Trophoblast cell (in vitro differentiated cells and primary cell): Measurements from ENCODE around the gene MARCHF10.

Source experiments
- DNase-seq, 2 donors: peaks; one replicate each; pipeline ENCODE4 v3.0.0-alpha.2; 2016
- H2AFZ ChIP-seq: 2 replicates; pipeline ENCODE4 v1.6.1; 2013; ENCODE audit warnings: low read length, moderate library complexity, mild to moderate bottlenecking; ENCODE audit not compliant: insufficient read depth, poor library complexity
- H2AK5ac ChIP-seq: 2 replicates; pipeline ENCODE4 v1.6.1; 2013; ENCODE audit warnings: mild to moderate bottlenecking, low read length
- H2BK120ac ChIP-seq: 2 replicates; pipeline ENCODE4 v1.6.1; 2013; ENCODE audit warnings: low read length, mild to moderate bottlenecking, moderate library complexity; ENCODE audit not compliant: insufficient read depth, poor library complexity
- H2BK12ac ChIP-seq: 2 replicates; pipeline ENCODE4 v1.6.1; 2013; ENCODE audit warnings: mild to moderate bottlenecking, low read length, moderate library complexity
- H2BK5ac ChIP-seq: 2 replicates; pipeline ENCODE4 v1.6.1; 2013; ENCODE audit warnings: low read length, low read depth, moderate library complexity, mild to moderate bottlenecking; ENCODE audit not compliant: poor library complexity
- H3K14ac ChIP-seq: 2 replicates; pipeline ENCODE4 v1.6.1; 2013; ENCODE audit warnings: mild to moderate bottlenecking, low read length
- H3K18ac ChIP-seq: 2 replicates; pipeline ENCODE4 v1.6.1; 2013; ENCODE audit warnings: mild to moderate bottlenecking, low read length
- H3K23ac ChIP-seq: 2 replicates; pipeline ENCODE4 v1.6.1; 2013; ENCODE audit warnings: low read length
- H3K27ac ChIP-seq: 2 replicates; pipeline ENCODE4 v1.5.1; 2013; ENCODE audit warnings: low read depth, mild to moderate bottlenecking, inconsistent platforms, low read length, moderate library complexity
- H3K27me3 ChIP-seq: 2 replicates; pipeline ENCODE4 v1.6.1; 2013; ENCODE audit warnings: inconsistent platforms, mild to moderate bottlenecking, low read length, moderate library complexity; ENCODE audit not compliant: insufficient read depth
- H3K36me3 ChIP-seq, 2 experiments: 1 replicate in 1 of 2; 2 replicates in 1 of 2; pipeline ENCODE4 v1.6.1; 2013; ENCODE audit warnings: low read length in 2 of 2, mild to moderate bottlenecking in 2 of 2, moderate library complexity in 1 of 2; ENCODE audit not compliant: insufficient read depth in 2 of 2, control insufficient read depth in 1 of 2
- H3K4ac ChIP-seq: 2 replicates; pipeline ENCODE4 v1.6.1; 2013; ENCODE audit warnings: low read depth, mild to moderate bottlenecking, low read length, moderate library complexity
- H3K4me1 ChIP-seq, 2 experiments: 1 replicate in 1 of 2; 2 replicates in 1 of 2; pipeline ENCODE4 v1.6.1; 2013; ENCODE audit warnings: low read length in 2 of 2, mild to moderate bottlenecking in 2 of 2, moderate library complexity in 1 of 2; ENCODE audit not compliant: insufficient read depth in 2 of 2, control insufficient read depth in 1 of 2
- H3K4me2 ChIP-seq: 2 replicates; pipeline ENCODE4 v1.6.1; 2013; ENCODE audit warnings: inconsistent platforms, mild to moderate bottlenecking, low read length, moderate library complexity
- H3K4me3 ChIP-seq: 2 replicates; pipeline ENCODE4 v1.5.1; 2013; ENCODE audit warnings: mild to moderate bottlenecking, low read depth, low read length, inconsistent platforms
- H3K79me1 ChIP-seq: one replicate; pipeline ENCODE4 v1.6.1; 2013; ENCODE audit warnings: low read length
- H3K79me2 ChIP-seq: 2 replicates; pipeline ENCODE4 v1.6.1; 2013; ENCODE audit warnings: low read length, mild to moderate bottlenecking; ENCODE audit not compliant: control insufficient read depth, insufficient read depth, poor library complexity
- H3K9ac ChIP-seq: 2 replicates; pipeline ENCODE4 v1.6.1; 2013; ENCODE audit warnings: mild to moderate bottlenecking, low read length
- H3K9me3 ChIP-seq: 2 replicates; pipeline ENCODE4 v1.6.1; 2013; ENCODE audit warnings: low read depth, mild to moderate bottlenecking, control low read depth, inconsistent platforms, low read length; ENCODE audit not compliant: insufficient read depth
- H4K12ac ChIP-seq: 2 replicates; pipeline ENCODE4 v1.6.1; 2013; ENCODE audit warnings: low read depth, mild to moderate bottlenecking, low read length, moderate library complexity
- H4K8ac ChIP-seq: 2 replicates; pipeline ENCODE4 v1.6.1; 2013; ENCODE audit warnings: low read depth, mild to moderate bottlenecking, low read length, moderate library complexity
- H4K91ac ChIP-seq: one replicate; pipeline ENCODE4 v1.6.1; 2013; ENCODE audit warnings: low read depth, mild to moderate bottlenecking, low read length, moderate library complexity
- WGBS: extraction: QIAGEN DNeasy Blood & Tissue Kit; methylation state at CpG from one replicate; pipeline ENCODE4 v1.1.7; 2013; ENCODE audit warnings: missing lambda C conversion rate; ENCODE audit not compliant: insufficient read length, insufficient coverage; ENCODE audit errors: extremely low coverage; 5-methylcytosine and 5-hydroxymethylcytosine counted together

Gene MARCHF10

GRCh38 chr17:62664336-62665120, 143.6 kb downstream of the MARCHF10 start:
- Histone ChIP-seq H3K4me2 (no peak overlapping the region), H4K8ac (no peak overlapping the region), H4K12ac (no peak overlapping the region), H3K79me2 (no peaks in the 10 kb centered on the region), H3K18ac (no peak overlapping the region), H2BK12ac (no peak overlapping the region), H2BK120ac (no peak overlapping the region), H3K27ac (no peak overlapping the region), H3K4ac (no peak overlapping the region), H3K27me3 (no peaks in the 10 kb centered on the region), H3K79me1 (no peaks in the 10 kb centered on the region), H2AFZ (no peak overlapping the region), H3K4me3 (peak overlapping the region; percentile 27), H3K9ac (no peak overlapping the region), H3K9me3 (peaks cover 3% of the 10 kb centered on the region), H4K91ac (no peak overlapping the region), H3K36me3 (peaks cover 35 to 38% of the 10 kb centered on the region in 2 experiments), H3K4me1 (no peaks in the 10 kb centered on the region), H2AK5ac (no peak overlapping the region), H3K23ac (no peak overlapping the region), H2BK5ac (no peak overlapping the region), H3K14ac (no peak overlapping the region)
- no peak for DNase-seq
- WGBS: no CpG with 5 or more reads among the region's 25 CpGs

- Histone ChIP-seq H3K27me3 (no peaks in the 10 kb centered on the region), H3K9me3 (peaks cover 3% of the 10 kb centered on the region), H3K79me1 (no peaks in the 10 kb centered on the region), H4K12ac (no peak overlapping the region), H2BK120ac (no peak overlapping the region), H3K18ac (no peak overlapping the region), H3K4me1 (no peaks in the 10 kb centered on the region), H3K36me3 (peaks cover 29 to 34% of the 10 kb centered on the region in 2 experiments), H2BK12ac (no peak overlapping the region), H3K4me2 (no peak overlapping the region), H2AK5ac (no peak overlapping the region), H3K4me3 (no peak overlapping the region), H3K23ac (no peak overlapping the region), H3K79me2 (no peaks in the 10 kb centered on the region), H2AFZ (no peak overlapping the region), H3K9ac (no peak overlapping the region), H4K91ac (no peak overlapping the region), H3K14ac (no peak overlapping the region), H4K8ac (no peak overlapping the region), H2BK5ac (no peak overlapping the region), H3K4ac (no peak overlapping the region), H3K27ac (no peak overlapping the region)
- 100% methylated on average over 1 of the region's 6 CpGs for WGBS
- DNase-seq: no peak
Measured at GRCh38 chr17:62663304-62663703, 144.8 kb downstream of the MARCHF10 start.

GRCh38 chr17:62662855-62663254, 145.3 kb downstream of the MARCHF10 start:
- Histone ChIP-seq H2AK5ac (no peak overlapping the region), H3K4me3 (no peak overlapping the region), H3K79me1 (no peaks in the 10 kb centered on the region), H2BK5ac (no peak overlapping the region), H3K4ac (no peak overlapping the region), H2AFZ (no peak overlapping the region), H4K91ac (no peak overlapping the region), H4K12ac (no peak overlapping the region), H3K14ac (no peak overlapping the region), H3K4me1 (no peaks in the 10 kb centered on the region), H3K4me2 (no peak overlapping the region), H2BK120ac (no peak overlapping the region), H2BK12ac (no peak overlapping the region), H3K27ac (no peak overlapping the region), H3K27me3 (no peaks in the 10 kb centered on the region), H3K79me2 (no peaks in the 10 kb centered on the region), H3K18ac (no peak overlapping the region), H4K8ac (no peak overlapping the region), H3K9ac (no peak overlapping the region), H3K36me3 (peaks cover 29 to 35% of the 10 kb centered on the region in 2 experiments), H3K23ac (no peak overlapping the region), H3K9me3 (peaks cover 3% of the 10 kb centered on the region)
- DNase-seq: no peak
- no CpG with 5 or more reads among the region's 6 CpGs for WGBS

- Histone ChIP-seq H3K9ac (no peak overlapping the region), H3K4ac (no peak overlapping the region), H3K14ac (no peak overlapping the region), H3K79me2 (no peaks in the 10 kb centered on the region), H3K18ac (no peak overlapping the region), H2AFZ (no peak overlapping the region), H4K12ac (no peak overlapping the region), H3K36me3 (peaks cover 18 to 27% of the 10 kb centered on the region in 2 experiments), H2BK5ac (no peak overlapping the region), H2AK5ac (no peak overlapping the region), H3K23ac (no peak overlapping the region), H2BK12ac (no peak overlapping the region), H3K79me1 (no peaks in the 10 kb centered on the region), H4K91ac (no peak overlapping the region), H3K9me3 (peaks cover 3% of the 10 kb centered on the region), H3K27me3 (no peaks in the 10 kb centered on the region), H3K4me1 (peaks cover 3 to 7% of the 10 kb centered on the region in 2 experiments), H3K27ac (no peak overlapping the region), H3K4me3 (no peak overlapping the region), H2BK120ac (no peak overlapping the region), H4K8ac (no peak overlapping the region), H3K4me2 (no peak overlapping the region)
- no peak for DNase-seq
- WGBS: no CpG with 5 or more reads among the region's 1 CpG
Measured at GRCh38 chr17:62661337-62661736, 146.8 kb downstream of the MARCHF10 start.
